IMR-90 (cell line): ENCODE measurements around the gene DUSP7.

Experiments used
- CEBPB ChIP-seq: IDR thresholded peaks from 2 replicates; pipeline ENCODE4 v1.6.1; 2012; ENCODE audit warnings: low read depth, low read length, improper control_type of control experiment
- CHD1 ChIP-seq: IDR thresholded peaks from 2 replicates; pipeline ENCODE4 v1.6.1; 2012; ENCODE audit warnings: low read depth, low read length, improper control_type of control experiment
- CTCF ChIP-seq: conservative IDR thresholded peaks from 2 replicates; pipeline ENCODE4 v1.5.1; 2012; ENCODE audit warnings: mild to moderate bottlenecking, low read depth, low read length, improper control_type of control experiment
- ELK1 ChIP-seq: fragments of 150-350 bp; IDR thresholded peaks from 2 replicates; pipeline ENCODE4 v1.6.1; 2016; ENCODE audit warnings: low read depth, mild to moderate bottlenecking, low read length, moderate library complexity, borderline replicate concordance
- MAFK ChIP-seq: IDR thresholded peaks from 2 replicates; pipeline ENCODE4 v1.6.1; 2012; ENCODE audit warnings: low read depth, low read length, improper control_type of control experiment
- NFE2L2 ChIP-seq: fragments of 150-350 bp; IDR thresholded peaks from 2 replicates; pipeline ENCODE4 v1.6.1; 2016; ENCODE audit warnings: low read depth, mild to moderate bottlenecking, low read length
- POLR2A ChIP-seq: IDR thresholded peaks from 2 replicates; pipeline ENCODE4 v1.6.1; 2012; ENCODE audit warnings: mild to moderate bottlenecking, low read depth, low read length
- RAD21 ChIP-seq: IDR thresholded peaks from 2 replicates; pipeline ENCODE4 v1.6.1; 2012; ENCODE audit warnings: low read length, improper control_type of control experiment
- RCOR1 ChIP-seq: IDR thresholded peaks from 2 replicates; pipeline ENCODE4 v1.6.1; 2012; ENCODE audit warnings: mild to moderate bottlenecking, low read length, improper control_type of control experiment; ENCODE audit not compliant: insufficient replicate concordance
- RFX5 ChIP-seq: IDR thresholded peaks from 2 replicates; pipeline ENCODE4 v1.8.0; 2012; ENCODE audit warnings: low read depth, mild to moderate bottlenecking, low read length, moderate library complexity
- SMC3 ChIP-seq: fragments of 150-350 bp; IDR thresholded peaks from 2 replicates; pipeline ENCODE4 v1.6.1; 2016; ENCODE audit warnings: low read depth, mild to moderate bottlenecking, antibody characterized with exemption, low read length, moderate library complexity
- USF2 ChIP-seq: fragments of 150-350 bp; IDR thresholded peaks from 2 replicates; pipeline ENCODE4 v1.6.1; 2017; ENCODE audit warnings: mild to moderate bottlenecking, antibody characterized with exemption, low read length, low read depth

GRCh38 chr3:52090131-52090932 lies 34.0 kb upstream of the DUSP7 start:
- TF ChIP-seq CEBPB (peak; percentile 41; the same call in 1 of the 2 replicates), CTCF (no peak), POLR2A (no peak), RFX5 (no peak), RAD21 (peak; percentile 13; the same call in 1 of the 2 replicates), ELK1 (no peak), MAFK (no peak), SMC3 (no peak), USF2 (no peak), NFE2L2 (no peak), RCOR1 (no peak), CHD1 (no peak)
